Right lobe of liver (tissue), 6 donors: ENCODE measurements around the gene MAP7D1. TPM values are rescaled to one million over a fixed set of nuclear protein-coding genes. Genes with fewer than 3 reads are reported as not detected.

Experiments used
- ATAC-seq, 4 donors: fragments of 200-7000 bp; cut with Tn5 transposase; one replicate each; pipeline ENCODE4 v1.9.1; 2020; ENCODE audit warnings: mild to moderate bottlenecking in 4 of 4, moderate library complexity in 4 of 4
- DNase-seq, 3 donors: peaks; one replicate each; pipeline ENCODE4 v3.0.0-alpha.2; 2020
- H3K27ac ChIP-seq, 3 donors: fragments of 200-600 bp; one replicate each; pipeline ENCODE4 v1.8.0; 2022
- H3K27me3 ChIP-seq, 2 donors: fragments of 200-600 bp; one replicate each; pipeline ENCODE4 v1.8.0; 2022
- H3K36me3 ChIP-seq, 4 donors: fragments of 200-600 bp; sonication (generic) in 1 of 4; one replicate each; pipeline versions ENCODE4 v1.5.1 to v1.8.0; 2017 to 2022; ENCODE audit warnings: control low read depth in 1 of 4
- H3K4me1 ChIP-seq, 4 donors: fragments of 200-600 bp; sonication (generic) in 1 of 4; one replicate each; pipeline versions ENCODE4 v1.5.1 to v1.8.0; 2017 to 2022; ENCODE audit warnings: control low read depth in 1 of 4
- H3K4me3 ChIP-seq, 3 donors: fragments of 200-600 bp; one replicate each; pipeline ENCODE4 v1.8.0; 2022
- H3K9me3 ChIP-seq, 4 donors: fragments of 200-600 bp; sonication (generic) in 1 of 4; one replicate each; pipeline versions ENCODE4 v1.5.1 to v1.8.0; 2017 to 2022; ENCODE audit warnings: control low read depth in 1 of 4
- POLR2A ChIP-seq: fragments of 450-650 bp; IDR thresholded peaks from one replicate; pipeline ENCODE4 v1.6.1; 2017; ENCODE audit warnings: antibody characterized with exemption, mild to moderate bottlenecking
- WGBS: methylation state at CpG from one replicate; pipeline ENCODE4 v1.1.6; 2018; ENCODE audit warnings: low coverage, low lambda C conversion rate; ENCODE audit not compliant: insufficient coverage; ENCODE audit errors: missing lambda C conversion rate; 5-methylcytosine and 5-hydroxymethylcytosine counted together
- intact Hi-C, 2 donors: fragments of 100-400 bp; cut with DNase I; formaldehyde crosslinking; loops; one replicate each; pipeline versions ENCODE4 v1.11.2 to v1.14.1; 2022
- total RNA-seq, 6 experiments: library from RNA; depleted of rRNA in 2 of 6; stranded (reverse); fragments of >200 nt in 2 of 6; fragmentation: NEBNext Ultra II Directional in 3 of 6; extraction: Animal tissue kit (Norgen Biotek cat#: 25700) in 3 of 6; gene quantifications; one replicate each; pipeline versions ENCODE4 v1.1.0 to v1.2.4, GENCODE V29; 2016 to 2023
- TF ChIP-seq, protein P1 (sequence below), 4 donors: fragments of 200-600 bp in 3 of 4; fragments of 450-650 bp in 1 of 4; IDR thresholded peaks; one replicate each; pipeline versions ENCODE4 v1.5.1 to v1.8.0; 2016 to 2022; ENCODE audit warnings: antibody characterized with exemption in 4 of 4, mild to moderate bottlenecking in 2 of 4
- donor health status: DM: no; HTN: yes; CAD: no.
- donor health status: DM: no; HTN: no; CAD: no.
- donor health status: DM: no; HTN: no; CAD: no.
- donor health status: DM: no; HTN: yes; CAD: no.
- donor health status: DM: no; HTN: yes; CAD: no.

Gene MAP7D1
- total RNA-seq, 6 experiments from 2014 or later = 10.2 to 28.2 (median 15.8) TPM

DNA sequence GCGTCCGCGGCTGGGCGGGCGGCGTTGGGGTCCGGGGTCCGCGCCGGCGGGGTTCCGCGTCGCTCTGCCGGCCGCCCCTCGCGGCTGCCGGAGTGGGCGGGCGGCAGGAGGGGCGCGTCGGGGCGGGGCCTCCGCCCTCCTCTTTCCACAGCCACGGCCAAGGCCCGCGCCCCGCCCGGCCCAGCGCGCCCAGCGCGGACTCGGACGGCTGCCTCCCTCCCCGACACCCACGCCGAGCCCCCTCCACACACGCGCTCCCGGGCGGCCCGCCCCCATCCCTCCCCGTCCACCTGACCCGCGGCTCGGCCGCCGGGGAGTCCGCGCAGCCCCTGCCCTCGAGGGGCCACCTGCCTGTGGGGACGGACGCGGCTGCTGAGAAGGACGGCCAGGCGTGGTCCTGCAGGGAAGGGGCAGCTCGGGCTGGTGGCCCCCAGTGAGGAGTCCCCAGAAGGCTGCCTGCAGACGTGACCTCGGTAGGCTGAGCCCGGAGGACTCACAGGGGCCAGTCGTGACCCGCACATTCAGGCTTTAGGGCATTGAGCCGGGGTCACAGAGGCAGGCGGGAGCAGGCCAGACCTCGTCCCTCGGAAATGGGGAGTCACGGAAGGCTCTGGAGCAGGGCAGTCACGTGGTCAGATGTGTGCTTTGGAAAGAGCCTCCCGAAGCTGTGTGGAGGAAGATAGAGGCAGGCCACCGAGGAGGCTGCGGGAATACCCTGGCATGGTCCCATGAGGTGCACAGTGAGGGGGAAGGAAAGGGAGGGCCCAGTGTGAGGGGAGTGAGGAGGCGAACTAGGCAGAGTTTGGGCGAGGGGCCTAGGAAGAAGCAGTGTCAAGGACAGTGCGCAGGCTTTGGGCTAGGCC is 30.6 kb upstream of the MAP7D1 start, which contains the start of gene COL8A2:
COL8A2 (minus strand) TSS at position 94 of the 863 bp plus-strand sequence. CDS start 24,980 bp downstream, outside the sequence.
- peak; percentile 8 to 32 (median 26) for ATAC-seq
- H3K27ac ChIP-seq = no peak within 1 kb of the TSS
- no peaks in the 10 kb centered on the region for H3K36me3 ChIP-seq
- WGBS = 50% methylated on average over 12 of the region's 77 CpGs
- DNase-seq = no peak
- H3K4me1 ChIP-seq = no peaks in the 10 kb centered on the region
- no peak for TF ChIP-seq POLR2A
- TF ChIP-seq, protein P1, sequence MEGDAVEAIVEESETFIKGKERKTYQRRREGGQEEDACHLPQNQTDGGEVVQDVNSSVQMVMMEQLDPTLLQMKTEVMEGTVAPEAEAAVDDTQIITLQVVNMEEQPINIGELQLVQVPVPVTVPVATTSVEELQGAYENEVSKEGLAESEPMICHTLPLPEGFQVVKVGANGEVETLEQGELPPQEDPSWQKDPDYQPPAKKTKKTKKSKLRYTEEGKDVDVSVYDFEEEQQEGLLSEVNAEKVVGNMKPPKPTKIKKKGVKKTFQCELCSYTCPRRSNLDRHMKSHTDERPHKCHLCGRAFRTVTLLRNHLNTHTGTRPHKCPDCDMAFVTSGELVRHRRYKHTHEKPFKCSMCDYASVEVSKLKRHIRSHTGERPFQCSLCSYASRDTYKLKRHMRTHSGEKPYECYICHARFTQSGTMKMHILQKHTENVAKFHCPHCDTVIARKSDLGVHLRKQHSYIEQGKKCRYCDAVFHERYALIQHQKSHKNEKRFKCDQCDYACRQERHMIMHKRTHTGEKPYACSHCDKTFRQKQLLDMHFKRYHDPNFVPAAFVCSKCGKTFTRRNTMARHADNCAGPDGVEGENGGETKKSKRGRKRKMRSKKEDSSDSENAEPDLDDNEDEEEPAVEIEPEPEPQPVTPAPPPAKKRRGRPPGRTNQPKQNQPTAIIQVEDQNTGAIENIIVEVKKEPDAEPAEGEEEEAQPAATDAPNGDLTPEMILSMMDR (IDR thresholded peaks at IDR 0.05) = no peak
- H3K4me3 ChIP-seq = peak within 1 kb of the TSS in 1 of 3 donors; percentile 13
- intact Hi-C loops = no loop called here
- H3K27me3 ChIP-seq = no peaks in the 10 kb centered on the region
- H3K9me3 ChIP-seq = no peaks in the 10 kb centered on the region

DNA sequence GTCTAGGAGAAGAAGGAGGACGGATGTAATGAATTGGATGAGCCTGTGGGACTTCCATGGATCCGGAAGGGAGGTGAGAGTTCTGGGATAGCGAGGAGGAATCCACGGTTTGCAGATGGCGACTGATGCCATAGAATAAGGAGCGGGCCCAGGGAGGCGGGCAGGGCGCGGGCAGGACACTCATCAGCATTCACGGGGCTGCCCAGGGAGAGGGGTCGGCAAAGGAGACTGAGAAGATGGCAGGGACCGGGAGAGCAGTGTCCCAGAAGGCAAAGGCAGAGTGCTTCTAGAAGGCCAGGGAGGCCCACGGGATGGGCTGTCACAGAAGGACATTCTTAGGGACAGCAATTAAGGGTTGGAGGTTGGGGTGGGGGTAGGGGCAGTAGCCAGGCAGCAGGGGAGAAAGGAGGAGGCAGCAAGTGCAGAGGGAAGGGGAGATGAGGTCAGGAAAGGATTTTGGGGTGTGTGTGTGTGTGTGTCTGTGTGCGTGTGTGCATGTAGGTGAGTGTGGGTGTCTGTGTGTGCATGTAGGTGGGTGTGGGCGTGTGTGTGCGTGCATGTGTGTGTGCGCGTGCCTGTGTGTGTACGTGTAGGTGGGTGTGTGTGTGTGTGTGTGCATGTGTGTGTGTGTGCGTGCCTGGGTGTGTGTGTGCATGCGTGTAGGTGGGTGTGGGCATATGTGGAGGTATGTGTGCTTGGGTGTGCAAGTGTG is 29.8 kb upstream of the MAP7D1 start:
- Histone ChIP-seq H3K9me3 (no peaks in the 10 kb centered on the region), H3K4me3 (no peak overlapping the region), H3K4me1 (no peaks in the 10 kb centered on the region), H3K36me3 (no peaks in the 10 kb centered on the region), H3K27ac (no peak overlapping the region), H3K27me3 (no peaks in the 10 kb centered on the region)
- 78% methylated on average over 16 of the region's 21 CpGs for WGBS
- DNase-seq = no peak
- TF ChIP-seq, protein P1 (IDR thresholded peaks at IDR 0.05) = no peak
- no peak for TF ChIP-seq POLR2A
- no peak for ATAC-seq
- intact Hi-C loops = no loop called here

DNA sequence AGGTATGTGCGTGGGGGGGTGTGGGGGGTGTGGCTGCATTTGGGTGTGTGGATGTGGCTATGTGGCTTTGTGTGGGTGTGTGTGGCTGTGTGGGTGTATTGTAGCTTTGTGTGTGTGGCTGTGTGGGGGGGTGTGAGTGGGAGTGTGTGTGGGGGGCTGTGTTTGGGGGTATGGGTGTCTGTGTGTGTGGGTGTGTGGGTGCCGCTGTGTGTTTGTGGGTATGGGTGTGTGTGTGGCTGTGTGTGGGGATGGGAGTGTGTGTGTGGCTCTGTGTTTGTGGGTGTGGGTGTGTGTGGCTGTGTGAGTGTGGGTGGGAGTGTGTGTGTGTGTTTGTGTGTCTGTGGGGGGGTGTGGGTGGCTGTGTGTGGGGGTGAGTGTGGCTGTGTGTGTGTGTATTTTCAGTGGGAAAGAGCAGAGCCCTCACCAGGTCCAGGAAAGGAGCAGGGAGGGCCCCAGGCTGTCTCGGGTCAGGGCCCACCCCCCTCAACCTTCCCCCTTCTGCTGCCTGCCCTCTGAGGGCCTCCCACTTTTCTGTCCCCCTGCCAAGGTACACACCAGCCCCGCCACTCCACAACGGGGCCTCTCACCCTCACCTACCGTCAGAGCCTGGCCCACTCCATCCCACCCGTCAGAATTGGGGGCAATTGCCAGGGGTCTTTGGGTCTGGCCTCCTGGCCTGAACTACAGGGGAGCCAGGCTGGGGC is 29.0 kb upstream of the MAP7D1 start:
- TF ChIP-seq, protein P1 (IDR thresholded peaks at IDR 0.05) = no peak
- TF ChIP-seq POLR2A = no peak
- ATAC-seq (no peak), DNase-seq (no peak)
- 49% methylated on average over 4 of the region's 7 CpGs for WGBS
- H3K36me3 ChIP-seq = no peaks in the 10 kb centered on the region
- no peaks in the 10 kb centered on the region for H3K9me3 ChIP-seq
- H3K4me1 ChIP-seq = no peaks in the 10 kb centered on the region
- intact Hi-C loops = no loop called here
- H3K27me3 ChIP-seq = no peaks in the 10 kb centered on the region
- H3K27ac ChIP-seq = no peak overlapping the region
- H3K4me3 ChIP-seq = no peak overlapping the region

DNA sequence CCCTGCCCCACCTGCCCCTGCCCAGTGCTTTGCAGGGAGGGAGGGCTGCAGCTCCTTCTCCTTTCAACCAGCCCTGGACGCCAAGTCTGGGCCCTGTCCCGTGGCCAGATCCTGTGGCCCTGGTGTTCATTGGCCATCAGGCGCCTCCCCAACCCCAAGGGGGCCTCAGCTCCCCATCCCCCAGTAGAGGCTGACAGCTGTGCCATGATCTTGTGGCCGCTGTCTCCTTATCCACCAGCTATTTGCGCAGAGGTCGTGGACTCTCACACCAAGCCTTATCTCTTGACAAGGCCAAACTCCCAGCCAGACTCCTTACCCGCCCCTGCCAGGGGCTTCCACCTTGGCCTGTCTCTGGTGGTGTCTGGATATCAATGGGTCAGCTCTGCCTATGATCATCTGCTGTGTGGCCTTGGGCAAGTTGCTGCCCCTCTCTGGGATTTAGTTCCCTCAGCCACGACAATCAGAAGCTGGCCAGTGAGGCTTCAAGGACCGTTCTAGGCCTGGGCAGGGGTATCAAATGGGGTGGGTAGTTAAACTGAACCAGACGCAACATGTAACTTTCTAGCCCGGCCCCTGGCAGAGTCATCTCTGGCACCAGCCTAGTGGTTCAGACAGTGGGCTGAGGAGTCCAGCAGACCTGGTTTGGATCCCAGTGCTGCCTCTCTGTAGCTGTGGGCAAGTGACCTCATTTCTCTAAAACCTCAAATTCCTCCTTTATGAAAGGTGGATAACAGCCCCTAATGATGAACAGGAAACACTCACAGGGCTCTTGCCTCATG is 27.6 kb upstream of the MAP7D1 start:
- WGBS = 80% methylated on average over 1 of the region's 11 CpGs
- H3K4me1 ChIP-seq = no peaks in the 10 kb centered on the region
- DNase-seq = no peak
- no peak for ATAC-seq
- H3K4me3 ChIP-seq = no peak overlapping the region
- no peaks in the 10 kb centered on the region for H3K27me3 ChIP-seq
- H3K36me3 ChIP-seq = no peaks in the 10 kb centered on the region
- intact Hi-C loops = no loop called here
- TF ChIP-seq POLR2A = no peak
- TF ChIP-seq, protein P1 (IDR thresholded peaks at IDR 0.05) = no peak
- no peak overlapping the region for H3K27ac ChIP-seq
- no peaks in the 10 kb centered on the region for H3K9me3 ChIP-seq
